OCI-LY1 (cell line): ENCODE results near the gene MBLAC2.

Experiments used
- CTCF ChIP-seq: fragments of 200-600 bp; sonication (generic), shearing (Covaris generic); IDR thresholded peaks from 2 replicates; pipeline ENCODE4 v1.5.1; 2017; ENCODE audit warnings: mild to moderate bottlenecking, antibody characterized with exemption, low read length, moderate library complexity, mixed read lengths
- EZH2 ChIP-seq: fragments of 200-600 bp; sonication (generic), shearing (Covaris generic); IDR thresholded peaks from 2 replicates; pipeline ENCODE4 v1.8.0; 2017; ENCODE audit warnings: borderline replicate concordance, mixed run types, mild to moderate bottlenecking, antibody characterized with exemption, low read length, moderate library complexity, mixed read lengths

- TF ChIP-seq CTCF (no peak), EZH2 (no peak)
Measured at GRCh38 chr5:90409318-90410177, 65.0 kb downstream of the MBLAC2 start, which contains the start of gene CETN3.
